HTR-8/SVneo (cell line): Measurements from ENCODE around the gene GPC6.

ENCODE experiments used
- DNase-seq: peaks from one replicate; pipeline ENCODE4 v3.0.0; 2011; ENCODE audit warnings: low spot score, mixed read lengths; ENCODE audit not compliant: insufficient read length
- FAIRE-seq: peaks from 2 replicates; lab custom pipeline; 2011; peaks lifted over from hg19 to GRCh38; lab: Jason Lieb, UNC

The GPC6 gene

DNA sequence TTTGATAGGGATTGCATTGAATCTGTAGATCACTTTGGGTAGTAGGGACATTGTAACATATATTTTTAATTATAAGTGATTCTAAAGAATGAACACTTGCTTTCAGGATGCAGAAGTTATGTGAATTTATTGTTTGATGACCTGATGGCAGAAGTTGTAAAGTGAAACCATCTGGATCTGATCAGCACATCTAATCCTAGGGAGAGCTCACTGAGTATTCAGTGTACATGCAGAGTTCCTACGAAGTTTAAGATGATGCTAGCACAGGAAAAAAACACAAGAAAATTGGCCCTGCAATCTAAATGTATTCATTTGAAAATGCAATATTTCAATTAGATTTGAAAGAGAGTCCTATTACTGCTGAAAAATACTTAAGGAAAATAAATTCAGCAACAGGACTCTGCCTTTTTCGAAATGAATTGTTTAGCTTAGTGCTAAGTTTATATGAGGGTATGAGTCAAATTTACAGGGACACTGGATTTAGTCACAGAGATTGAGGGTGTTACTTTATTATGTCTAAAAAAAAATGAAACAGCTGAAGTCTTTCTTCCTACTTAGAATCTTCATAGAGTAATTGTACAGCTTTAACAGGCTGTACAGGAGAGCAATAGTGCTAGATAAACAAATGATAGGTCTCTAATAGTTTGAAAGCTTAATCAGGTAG lies 867.2 kb downstream of the GPC6 start:
- DNase-seq (no peak), FAIRE-seq (no peak)

DNA sequence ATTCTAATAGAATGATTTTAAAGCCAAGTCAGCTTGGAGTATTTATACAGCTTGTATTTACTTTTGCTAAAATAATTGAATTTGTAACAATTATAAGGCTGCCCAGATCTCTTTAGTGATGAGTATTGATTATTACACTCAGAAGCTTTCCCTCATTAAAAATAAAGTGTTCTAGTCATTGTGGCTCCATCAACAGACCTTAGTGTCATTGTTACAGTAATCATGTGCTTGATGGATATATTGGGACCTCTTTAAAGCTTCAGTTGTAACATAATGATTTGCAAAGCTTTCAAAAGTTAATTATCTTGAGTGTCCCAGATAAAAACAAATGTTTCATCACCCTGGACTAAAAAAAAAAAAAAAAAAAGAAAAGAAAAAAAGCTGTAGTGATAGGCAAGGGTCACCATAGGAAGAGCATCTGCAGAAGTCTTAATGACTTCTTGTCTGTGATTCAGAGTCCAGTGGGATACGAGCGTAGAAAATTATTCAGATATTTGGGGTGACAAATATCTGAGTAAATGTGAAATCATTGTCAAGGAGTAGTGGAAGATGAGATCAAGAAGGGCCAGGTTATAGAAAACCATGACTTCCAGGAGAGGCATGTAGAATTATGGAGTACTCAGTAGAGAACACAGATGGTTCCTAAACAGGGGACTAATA lies 883.2 kb downstream of the GPC6 start:
- DNase-seq (no peak), FAIRE-seq (no peak)

DNA sequence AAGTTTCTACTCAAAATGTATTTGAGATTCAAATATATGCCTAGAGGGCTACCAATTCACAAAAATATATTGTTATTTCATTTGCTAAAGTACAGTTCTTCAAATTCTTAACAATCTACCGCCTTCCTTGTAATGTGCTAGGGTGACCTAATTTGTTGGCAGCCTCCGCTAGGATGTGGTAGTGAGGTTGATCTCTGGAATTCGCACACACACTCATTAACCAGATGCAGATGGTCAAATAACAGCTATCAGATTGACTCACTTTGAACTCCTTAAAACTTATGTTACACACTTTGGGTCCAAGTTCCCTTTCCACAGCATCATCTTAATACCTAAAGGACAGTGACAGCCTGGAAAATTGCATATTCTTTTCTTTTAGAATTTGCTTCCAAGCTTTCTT lies 885.6 kb downstream of the GPC6 start:
- FAIRE-seq (no peak), DNase-seq (peak; percentile 7)

DNA sequence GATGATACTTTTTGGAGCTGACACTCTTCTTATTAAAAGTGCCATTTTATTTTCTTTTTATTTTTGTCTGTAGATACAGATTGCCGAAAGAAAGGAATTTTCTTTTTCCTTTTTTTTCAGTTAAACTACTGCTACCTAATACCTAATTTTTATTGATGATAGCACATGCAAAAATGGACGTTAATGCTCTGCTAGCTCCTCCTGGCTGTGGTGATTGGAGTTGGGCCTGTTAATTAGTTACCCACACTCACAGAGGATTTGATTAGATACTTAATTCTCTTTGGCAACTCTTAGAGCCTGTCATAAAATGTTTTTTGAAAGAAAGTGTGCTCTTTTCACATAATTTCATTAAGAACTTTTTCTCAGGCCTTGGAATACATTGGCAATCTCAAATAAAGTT lies 886.1 kb downstream of the GPC6 start:
- FAIRE-seq (no peak), DNase-seq (no peak)

DNA sequence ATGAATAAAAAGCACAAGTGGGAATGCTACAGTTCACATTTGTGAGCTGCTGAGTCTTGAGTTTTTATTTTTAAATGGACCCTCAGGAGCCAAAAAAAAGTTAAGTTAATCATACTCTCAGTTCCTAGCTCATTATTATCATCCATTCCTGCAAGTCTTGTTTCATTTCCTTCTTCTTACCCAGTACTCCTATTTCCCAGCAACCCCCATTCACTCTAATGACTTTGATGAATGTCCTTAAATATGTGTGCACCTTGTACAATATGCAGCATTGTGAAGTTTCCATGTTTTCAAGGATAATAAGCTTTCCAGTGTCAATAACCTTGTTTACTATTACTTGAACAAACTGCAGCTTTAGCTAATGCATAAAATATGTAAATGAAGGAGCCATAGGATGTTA lies 886.6 kb downstream of the GPC6 start:
- FAIRE-seq (no peak), DNase-seq (no peak)

DNA sequence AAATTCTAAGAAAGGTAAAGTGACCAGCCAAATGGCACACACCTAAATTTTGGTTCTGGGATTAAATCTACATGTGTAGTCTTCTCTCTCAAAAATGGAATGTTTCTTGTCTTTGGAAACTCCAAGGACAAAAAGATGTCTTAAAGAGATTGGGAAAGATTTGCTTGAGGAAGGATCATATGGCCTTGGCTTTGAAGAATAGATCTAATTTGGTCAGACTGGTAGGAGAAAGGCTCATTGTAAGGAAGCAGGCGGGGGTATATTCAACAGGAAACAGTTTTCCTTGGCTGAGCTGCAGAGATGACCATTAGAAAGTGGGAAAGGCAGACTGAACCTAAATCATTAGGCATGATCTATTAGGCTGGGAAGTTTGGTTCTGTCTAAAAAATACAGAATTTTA lies 887.6 kb downstream of the GPC6 start:
- DNase-seq: no peak
- no peak for FAIRE-seq

DNA sequence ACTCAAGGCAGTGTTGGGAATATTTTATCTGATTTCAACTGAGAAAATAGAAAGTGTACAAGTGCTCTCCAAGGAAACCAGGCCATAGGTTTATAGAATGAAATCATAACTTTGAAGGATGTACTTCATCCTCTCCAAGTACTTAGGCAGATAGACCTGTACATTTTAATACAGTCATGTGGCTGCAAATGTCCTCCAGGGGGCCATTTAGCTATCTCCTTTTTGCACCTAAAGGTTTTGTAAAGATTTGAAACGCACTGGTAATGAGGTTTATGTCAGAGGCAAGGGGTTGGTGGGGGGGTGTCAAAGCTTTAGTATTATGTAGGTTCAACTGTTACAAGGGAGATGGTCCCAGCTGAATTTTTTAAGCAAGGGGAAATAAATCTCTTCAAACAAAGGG lies 888.4 kb downstream of the GPC6 start:
- no peak for FAIRE-seq

DNA sequence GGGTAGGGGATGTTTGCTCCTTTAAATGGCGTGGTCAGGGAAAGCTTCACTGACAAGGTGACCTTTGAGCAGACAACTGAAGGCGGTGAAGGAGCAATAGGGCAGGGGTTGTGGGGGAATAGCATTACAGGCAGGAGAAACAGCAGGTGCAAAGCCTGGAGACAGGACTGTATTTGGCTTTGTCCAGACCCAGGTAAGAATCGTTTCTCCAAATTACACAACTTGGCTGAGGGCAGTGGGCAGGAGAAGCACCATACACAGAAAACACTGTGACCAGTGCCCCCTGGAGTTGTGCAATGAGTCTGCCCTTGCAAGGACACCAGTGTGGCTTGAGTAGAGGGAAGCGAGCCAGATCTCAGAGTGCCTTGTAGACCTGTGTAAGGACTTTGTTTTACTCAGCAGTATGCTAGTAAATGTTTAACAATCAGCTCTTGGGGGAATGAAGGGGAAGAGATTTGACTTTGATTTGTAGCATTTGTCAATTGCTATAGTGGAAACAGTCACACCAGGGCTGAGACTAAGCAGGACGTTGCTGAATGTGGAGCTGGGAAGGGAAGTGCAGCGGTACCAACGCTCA lies 892.8 kb downstream of the GPC6 start:
- FAIRE-seq: no peak
- DNase-seq: no peak

More for the DNA sequence above, 888.4 kb downstream of the GPC6 start:
- no peak for DNase-seq

DNA sequence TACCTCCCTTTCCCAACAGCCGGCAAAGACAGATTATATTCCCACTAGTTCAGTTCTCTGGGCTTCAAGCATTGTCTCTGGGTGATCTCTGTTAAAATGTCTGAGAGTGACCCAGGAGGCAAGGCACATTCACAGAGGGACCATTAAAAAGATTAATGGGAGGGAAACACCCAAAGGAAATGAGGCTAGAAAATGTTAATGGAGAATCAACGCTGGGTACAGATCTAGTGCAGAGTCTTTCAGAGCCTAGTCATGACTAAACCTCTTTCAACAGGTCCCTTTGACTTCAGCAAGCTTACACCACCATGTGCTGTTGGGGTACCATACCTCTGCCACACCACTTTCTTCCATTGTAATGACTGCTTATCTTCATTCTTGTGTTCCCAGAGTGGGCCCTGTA lies 894.3 kb downstream of the GPC6 start:
- FAIRE-seq: no peak
- DNase-seq: no peak

DNA sequence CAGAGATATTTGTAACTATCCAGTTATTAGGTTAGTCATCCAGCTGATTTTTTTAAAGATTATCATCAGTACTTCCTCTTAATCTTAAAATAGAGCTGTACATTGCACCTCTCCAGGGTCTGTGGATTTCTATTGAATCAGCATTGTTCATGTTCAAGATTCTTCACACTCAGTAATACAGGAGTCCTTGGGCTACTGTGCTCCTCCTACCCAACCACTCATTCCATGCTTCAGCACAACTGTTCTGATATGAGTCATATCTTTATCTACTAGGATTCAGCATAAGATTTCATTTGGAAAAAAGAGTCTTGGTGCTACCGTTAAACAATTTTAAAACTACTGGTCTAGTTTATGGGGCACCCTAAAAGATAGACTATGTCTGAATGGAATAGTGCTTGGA lies 895.1 kb downstream of the GPC6 start:
- FAIRE-seq (no peak), DNase-seq (no peak)

DNA sequence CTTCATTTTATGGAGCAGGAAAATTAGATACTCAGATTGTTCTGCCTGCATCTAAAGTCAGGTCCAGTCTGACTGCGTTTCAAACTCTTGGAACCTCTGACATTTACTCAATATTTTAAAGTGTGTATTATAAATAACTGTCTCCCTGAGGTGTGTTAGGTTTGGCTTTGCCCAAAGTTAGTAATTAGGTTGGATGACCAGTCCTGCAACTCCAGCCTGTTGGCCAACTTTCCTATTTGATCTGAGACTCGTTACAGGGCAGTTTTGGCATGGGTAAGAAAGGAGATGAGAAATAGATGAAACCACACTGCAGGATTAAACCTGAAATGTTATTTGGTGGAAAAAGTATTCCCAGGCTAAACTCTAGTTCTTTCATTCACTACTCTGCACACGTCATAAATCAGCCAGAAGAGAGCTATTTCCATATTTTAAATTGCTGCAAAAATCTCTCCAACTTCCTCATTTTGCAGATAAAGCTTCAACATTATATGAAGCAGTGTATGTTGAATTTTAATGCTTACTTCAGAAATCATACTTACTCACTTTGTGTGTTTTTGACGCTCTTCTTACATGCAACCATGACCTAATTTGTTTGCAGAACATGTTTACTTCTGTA lies 895.8 kb downstream of the GPC6 start:
- FAIRE-seq: no peak
- no peak for DNase-seq

DNA sequence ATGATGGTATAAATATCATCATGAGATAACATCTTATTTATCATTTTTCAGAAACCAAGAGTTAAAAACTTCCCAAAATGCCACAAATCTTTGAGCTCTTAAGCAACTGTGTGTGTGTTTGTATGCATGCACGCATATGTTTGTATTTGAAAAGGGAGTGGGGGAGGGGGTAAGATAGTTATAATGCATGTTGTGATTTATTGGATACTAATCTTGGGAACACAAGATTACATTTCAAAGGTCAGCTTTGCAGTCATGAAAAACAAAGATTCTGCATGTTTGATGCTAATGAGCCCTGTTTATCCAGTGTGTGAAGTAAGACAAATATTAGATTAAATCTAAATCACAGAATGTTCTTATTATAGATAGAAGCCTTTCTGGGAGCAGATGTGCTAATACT lies 897.0 kb downstream of the GPC6 start:
- DNase-seq (no peak), FAIRE-seq (no peak)

DNA sequence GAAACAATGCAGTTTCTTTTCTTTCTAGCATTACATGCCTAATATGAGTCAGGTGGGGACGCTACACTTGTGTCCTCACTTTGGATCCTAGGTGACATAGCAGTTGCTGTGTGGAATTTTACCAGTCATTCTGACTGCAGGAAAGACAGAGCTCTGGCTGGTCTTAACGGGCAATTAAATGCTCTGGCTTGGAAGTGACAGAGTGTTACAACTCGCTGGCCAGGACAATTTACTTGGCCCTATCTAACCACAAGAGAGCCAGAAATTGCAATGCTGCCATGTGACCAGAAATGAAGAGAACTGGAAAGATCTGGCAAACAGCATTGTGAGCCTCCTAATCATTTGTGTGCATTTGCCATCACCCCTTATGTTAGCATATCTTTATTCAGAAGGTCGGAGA lies 901.8 kb downstream of the GPC6 start:
- DNase-seq: no peak
- no peak for FAIRE-seq

DNA sequence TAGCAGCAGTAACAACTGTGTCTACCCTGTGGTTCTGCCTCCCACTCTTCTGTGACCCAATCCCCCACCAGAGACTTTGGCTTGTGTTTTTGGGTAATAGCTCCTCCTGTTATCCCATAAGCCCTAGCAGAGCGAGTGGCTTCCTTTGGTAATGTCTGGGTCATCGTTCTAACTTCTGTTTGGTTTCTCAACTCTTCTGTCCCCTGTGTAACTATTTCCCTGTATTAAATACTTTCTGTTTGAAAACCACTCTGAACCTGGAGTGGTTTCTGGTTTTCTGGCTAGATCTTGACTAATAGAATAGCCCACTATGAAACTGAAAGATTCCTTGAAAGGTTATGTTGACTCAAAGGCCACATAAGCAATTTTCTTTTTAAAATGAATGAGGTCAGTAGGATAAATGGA lies 902.9 kb downstream of the GPC6 start:
- no peak for DNase-seq
- no peak for FAIRE-seq

DNA sequence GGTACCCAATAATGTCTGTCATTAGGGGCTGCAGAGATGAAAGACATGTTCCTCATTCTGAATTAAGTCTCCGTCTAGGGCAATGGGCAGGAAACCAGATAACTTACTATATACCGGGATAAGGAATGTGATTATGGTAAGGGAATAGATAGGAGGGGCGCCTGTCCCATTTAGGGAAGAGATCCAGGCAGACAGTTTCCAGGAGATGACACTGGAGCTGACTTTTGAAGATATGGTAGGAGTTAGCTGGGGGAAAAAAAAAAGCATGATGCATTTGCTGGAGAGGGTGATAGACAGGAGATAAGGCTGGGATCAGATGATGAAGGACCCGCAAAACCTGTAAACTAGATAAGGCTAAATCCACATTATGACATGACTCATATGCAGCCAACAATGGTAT lies 912.2 kb downstream of the GPC6 start:
- FAIRE-seq: no peak
- DNase-seq: no peak

DNA sequence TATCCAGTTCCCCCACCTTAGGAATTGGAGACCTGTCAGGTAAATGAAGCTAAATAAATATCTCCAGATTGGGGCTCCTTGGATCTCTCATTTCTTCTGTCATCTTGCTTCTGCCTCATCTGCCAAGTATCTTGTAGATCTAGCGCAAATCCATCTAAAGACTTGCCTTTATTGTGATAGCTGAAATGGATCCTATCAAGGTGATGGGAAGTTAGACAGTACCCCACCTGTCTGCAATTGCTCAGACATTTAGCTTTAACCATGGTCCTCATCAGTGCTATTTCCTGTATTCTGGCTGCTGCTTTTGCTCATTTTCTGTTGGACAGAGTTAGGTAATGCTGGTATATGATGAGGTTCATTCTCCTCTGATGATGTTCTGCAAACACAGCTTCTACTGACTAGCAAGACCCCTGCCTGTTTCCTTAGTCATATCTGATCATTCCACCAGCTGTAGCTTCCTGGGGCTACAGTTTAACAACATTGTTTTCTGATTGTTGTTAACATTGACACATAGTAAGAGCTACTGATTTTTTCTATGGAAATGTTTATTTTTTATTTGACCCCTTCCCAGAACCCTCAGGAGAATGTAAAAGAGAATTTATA lies 912.9 kb downstream of the GPC6 start:
- no peak for FAIRE-seq

DNA sequence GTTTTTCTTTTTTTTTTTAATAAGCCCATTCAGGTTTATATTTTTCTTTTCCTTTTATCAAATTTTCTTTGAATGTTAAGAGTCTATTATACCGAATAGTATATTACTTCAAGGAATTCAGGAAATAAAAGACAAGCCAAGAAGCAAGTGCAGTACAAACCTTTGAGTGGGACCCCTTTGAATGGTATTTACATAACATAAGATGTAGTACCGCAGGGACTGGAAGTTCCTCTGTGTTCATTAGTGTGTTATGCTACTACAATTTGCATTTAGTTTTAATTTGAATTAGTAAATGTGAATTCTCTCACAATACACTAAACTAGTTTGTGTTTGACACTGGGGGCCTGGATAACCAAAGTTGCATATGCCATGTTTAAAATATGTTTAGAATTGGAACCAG lies 913.4 kb downstream of the GPC6 start:
- no peak for DNase-seq
- FAIRE-seq: no peak

More for the DNA sequence above, 912.9 kb downstream of the GPC6 start:
- DNase-seq: no peak

DNA sequence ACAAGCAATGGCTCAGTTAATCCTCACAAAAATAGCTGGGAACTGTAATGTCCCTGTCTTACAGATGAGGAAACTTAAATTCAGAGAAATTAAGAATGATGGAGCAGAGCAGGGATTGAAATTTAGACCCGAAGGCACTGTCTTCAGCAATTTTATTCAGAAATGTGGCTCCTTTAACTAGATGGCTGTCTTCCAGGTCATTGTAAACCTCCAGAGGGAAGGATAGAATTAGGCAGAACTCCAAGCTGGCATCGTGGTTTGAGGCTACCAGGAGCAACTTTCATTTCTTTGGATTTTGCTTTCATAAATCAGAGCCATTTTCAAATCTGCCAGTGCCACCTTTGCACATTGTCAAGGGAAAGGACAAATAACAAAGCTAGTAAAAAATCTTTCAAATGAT lies 913.9 kb downstream of the GPC6 start:
- no peak for DNase-seq
- FAIRE-seq: no peak

DNA sequence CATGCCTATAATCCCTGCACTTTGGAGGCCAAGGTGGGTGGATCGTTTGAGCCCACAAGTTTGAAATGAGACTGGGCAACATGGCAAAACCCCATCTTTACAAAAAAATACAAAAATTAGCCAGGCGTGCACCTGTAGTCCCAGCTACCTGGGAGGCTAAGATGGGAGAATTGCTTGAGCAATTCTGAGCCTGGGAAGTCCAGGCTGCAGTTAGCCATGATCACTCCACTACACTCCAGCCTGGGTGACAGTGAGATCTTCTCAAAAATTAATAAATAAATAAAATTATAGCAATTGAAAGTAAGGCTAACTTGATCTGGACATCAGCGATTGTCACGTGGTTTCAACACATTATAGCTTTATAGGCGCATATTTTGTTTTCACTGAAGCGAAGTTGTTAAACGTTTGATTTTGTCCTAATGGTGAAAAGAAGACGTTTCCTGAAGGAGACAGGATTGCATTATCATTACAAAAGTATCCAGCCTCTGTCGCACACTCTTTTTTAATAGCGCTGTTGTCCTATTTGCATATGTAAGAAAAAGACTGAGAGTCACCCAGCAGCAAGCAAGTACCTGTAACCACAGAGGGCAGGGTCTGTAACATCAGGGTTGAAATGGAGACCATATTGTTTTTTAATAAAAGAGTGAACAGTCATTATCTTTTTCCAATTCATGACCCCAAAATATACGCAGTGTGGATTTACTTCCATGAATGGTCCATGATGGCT lies 917.2 kb downstream of the GPC6 start:
- no peak for DNase-seq
- FAIRE-seq: no peak

DNA sequence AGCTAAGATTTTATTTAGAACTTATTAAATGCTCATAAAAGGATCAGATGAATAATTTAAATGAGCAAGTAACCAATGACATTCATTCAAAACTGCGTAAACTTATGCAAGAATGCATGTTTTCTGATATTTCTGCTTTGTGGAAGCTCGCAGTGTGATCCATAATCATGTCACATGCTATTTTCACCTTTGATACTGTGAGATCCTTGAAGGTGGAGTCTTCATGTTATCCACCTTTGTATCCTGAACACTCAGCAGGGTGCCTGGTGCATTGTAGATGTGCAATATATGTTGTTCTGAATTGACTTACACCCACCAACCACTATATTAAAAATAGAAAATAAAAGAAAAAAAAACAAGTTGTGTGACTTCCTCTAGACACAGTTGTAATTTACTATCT lies 919.4 kb downstream of the GPC6 start:
- DNase-seq (no peak), FAIRE-seq (no peak)
